Activated CD4-positive, alpha-beta T cell treated with anti-CD3 and anti-CD28 coated beads for 24 hours (primary cell): Measurements from ENCODE around the gene PJA2.

Experiments used
- DNase-seq, 2 donors: peaks; one replicate each; pipeline ENCODE4 v3.0.0-alpha.2; 2020; ENCODE audit warnings: low read depth in 2 of 2

Gene PJA2

GRCh38 chr5:109350537-109351270 lies 59.1 kb downstream of the PJA2 start:
- DNase-seq = no peak

GRCh38 chr5:109349388-109349787 lies 60.4 kb downstream of the PJA2 start:
- no peak for DNase-seq

- DNase-seq = no peak
Observed at GRCh38 chr5:109347252-109347888, 62.4 kb downstream of the PJA2 start.

GRCh38 chr5:109345699-109346098 lies 64.1 kb downstream of the PJA2 start:
- DNase-seq = no peak

- no peak for DNase-seq
Observed at GRCh38 chr5:109340351-109340750, 69.4 kb downstream of the PJA2 start.

GRCh38 chr5:109335114-109335513 lies 74.7 kb downstream of the PJA2 start:
- DNase-seq = no peak

GRCh38 chr5:109334056-109334455 lies 75.7 kb downstream of the PJA2 start:
- DNase-seq = no peak

GRCh38 chr5:109329333-109330237 lies 80.2 kb downstream of the PJA2 start:
- DNase-seq = no peak

- no peak for DNase-seq
Observed at GRCh38 chr5:109328626-109329025, 81.1 kb downstream of the PJA2 start.

- no peak for DNase-seq
Observed at GRCh38 chr5:109327570-109327969, 82.2 kb downstream of the PJA2 start.

- no peak for DNase-seq
Observed at GRCh38 chr5:109326919-109327318, 82.9 kb downstream of the PJA2 start.

- no peak for DNase-seq
Observed at GRCh38 chr5:109325456-109325855, 84.3 kb downstream of the PJA2 start.

- no peak for DNase-seq
Observed at GRCh38 chr5:109324931-109325330, 84.8 kb downstream of the PJA2 start.

GRCh38 chr5:109324351-109324750 lies 85.4 kb downstream of the PJA2 start:
- DNase-seq = no peak

- no peak for DNase-seq
Observed at GRCh38 chr5:109322694-109323093, 87.1 kb downstream of the PJA2 start.

GRCh38 chr5:109319351-109319750 lies 90.4 kb downstream of the PJA2 start:
- no peak for DNase-seq

GRCh38 chr5:109318455-109319108 lies 91.2 kb downstream of the PJA2 start:
- DNase-seq = no peak

- DNase-seq = no peak
Observed at GRCh38 chr5:109316634-109317033, 93.1 kb downstream of the PJA2 start.

- no peak for DNase-seq
Observed at GRCh38 chr5:109315245-109315644, 94.5 kb downstream of the PJA2 start.

GRCh38 chr5:109313127-109313526 lies 96.6 kb downstream of the PJA2 start:
- no peak for DNase-seq

- no peak for DNase-seq
Observed at GRCh38 chr5:109312695-109313094, 97.1 kb downstream of the PJA2 start.

GRCh38 chr5:109310315-109310714 lies 99.5 kb downstream of the PJA2 start:
- no peak for DNase-seq
